Measurements from ENCODE around the gene PEMT.
"Not testable (repeated sequence)": the region's sequence is repeated elsewhere in the genome, so short reads cannot be mapped to it uniquely, and the experiment has no call there.

PEMT gene

GRCh38 chr17:17487998-17488397 is 103.5 kb downstream of the PEMT start:
- no peak for DNase-seq (ENCODE audit: low read depth in 2 of 2)

DNA sequence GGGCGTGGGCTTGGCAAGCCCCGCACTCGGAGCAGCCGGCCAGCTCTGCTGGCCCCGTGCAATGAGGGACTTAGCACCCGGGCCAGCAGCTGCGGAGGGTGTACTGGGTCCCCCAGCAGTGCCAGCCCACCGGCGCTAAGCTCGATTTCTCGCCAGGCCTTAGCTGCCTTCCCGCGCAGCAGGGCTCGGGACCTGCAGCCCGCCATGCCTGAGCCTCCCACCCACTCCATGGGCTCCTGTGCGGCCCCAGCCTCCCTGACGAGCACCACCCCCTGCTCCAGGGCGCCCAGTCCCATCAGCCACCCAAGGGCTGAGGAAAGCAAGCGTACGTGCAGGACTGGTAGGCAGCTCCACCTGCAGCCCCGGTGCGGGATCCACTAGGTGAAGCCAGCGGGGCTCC is 105.1 kb downstream of the PEMT start:
- DNase-seq (ENCODE audit: low read depth in 2 of 2), result not testable (repeated sequence)

DNA sequence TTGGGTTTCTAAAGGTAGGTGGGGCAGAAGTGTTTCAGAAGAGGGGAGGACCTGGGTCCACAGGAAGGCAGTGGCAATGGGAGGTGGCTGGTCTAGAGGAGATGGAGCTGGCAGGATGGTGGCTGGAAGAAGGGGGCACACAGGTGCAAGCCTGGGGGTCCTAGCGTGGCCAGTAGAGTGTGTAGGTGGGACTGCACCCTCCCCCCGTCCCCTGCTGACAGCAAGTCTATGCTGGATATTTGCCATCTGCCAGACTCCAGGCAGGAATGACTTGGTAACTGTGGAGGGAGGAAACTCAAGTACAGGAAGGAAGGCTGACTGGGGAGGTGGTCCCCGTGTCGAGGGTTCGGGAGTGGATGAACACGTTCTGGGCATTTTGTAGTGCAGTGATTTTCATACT is 106.1 kb downstream of the PEMT start:
- DNase-seq (ENCODE audit: low read depth in 2 of 2), result no peak

DNA sequence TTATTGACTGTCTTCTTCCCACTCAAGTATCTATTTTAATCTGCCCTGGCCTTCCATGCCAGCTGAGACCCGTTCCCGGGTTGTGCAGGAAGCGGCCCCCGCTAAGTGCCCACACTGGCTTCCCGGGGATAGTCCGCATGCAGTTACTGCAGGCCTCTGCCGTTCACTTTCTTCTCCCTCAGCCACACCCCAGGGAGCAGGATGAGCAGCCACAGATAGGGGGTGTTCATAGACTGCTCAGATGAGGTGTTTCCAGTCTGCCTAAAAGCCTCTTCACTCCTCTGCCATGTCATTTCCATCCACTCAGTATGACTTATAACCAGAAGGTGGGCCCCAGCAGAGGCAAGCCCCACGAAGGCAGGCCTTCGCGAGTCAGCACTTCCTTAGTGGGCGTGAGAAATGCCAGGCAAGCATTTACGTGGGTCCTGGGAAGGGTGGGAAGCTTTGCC is 107.0 kb downstream of the PEMT start:
- DNase-seq (ENCODE audit: low read depth in 2 of 2), result peak; percentile 55 to 60

GRCh38 chr17:17481860-17482259 is 109.6 kb downstream of the PEMT start:
- DNase-seq (ENCODE audit: low read depth in 2 of 2), result no peak

DNA sequence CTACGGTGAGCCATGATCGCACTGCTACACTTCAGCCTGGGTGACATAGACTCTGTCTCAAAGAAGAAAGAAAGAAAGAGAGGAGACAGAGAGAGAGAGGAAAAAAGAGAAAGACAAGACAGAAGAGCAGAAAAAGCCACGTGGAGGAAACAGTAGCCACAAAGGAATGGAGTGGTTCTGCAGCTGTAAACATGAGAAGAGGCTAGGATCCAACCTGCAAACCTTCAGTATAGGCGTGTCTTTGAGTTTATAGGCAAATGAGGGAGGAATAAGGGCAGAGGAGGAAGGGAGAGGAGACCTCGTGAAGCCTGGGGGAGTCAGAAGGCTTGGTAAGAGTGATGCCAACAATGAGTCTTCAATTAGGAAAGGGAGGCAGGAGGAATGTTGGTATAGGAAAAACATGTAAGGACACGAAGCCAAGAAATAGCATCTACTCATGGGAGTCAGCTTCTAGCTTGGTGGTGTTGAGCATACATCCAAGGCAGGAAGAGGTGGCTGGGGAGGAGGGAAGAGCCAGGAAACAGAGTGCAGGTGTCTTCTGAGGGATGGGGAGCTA is 110.8 kb downstream of the PEMT start:
- no peak for DNase-seq (ENCODE audit: low read depth in 2 of 2)

GRCh38 chr17:17479209-17479608 is 112.3 kb downstream of the PEMT start:
- DNase-seq (ENCODE audit: low read depth in 2 of 2), result no peak

- DNase-seq (ENCODE audit: low read depth in 2 of 2), result peak; percentile 90 to 93
Observed at GRCh38 chr17:17476865-17477467, 114.5 kb downstream of the PEMT start, which contains the start of gene MED9. Gene MED9, plus strand, starts transcription at chr17:17477000. Its CDS starts 42 bp downstream, at chr17:17477042.

DNA sequence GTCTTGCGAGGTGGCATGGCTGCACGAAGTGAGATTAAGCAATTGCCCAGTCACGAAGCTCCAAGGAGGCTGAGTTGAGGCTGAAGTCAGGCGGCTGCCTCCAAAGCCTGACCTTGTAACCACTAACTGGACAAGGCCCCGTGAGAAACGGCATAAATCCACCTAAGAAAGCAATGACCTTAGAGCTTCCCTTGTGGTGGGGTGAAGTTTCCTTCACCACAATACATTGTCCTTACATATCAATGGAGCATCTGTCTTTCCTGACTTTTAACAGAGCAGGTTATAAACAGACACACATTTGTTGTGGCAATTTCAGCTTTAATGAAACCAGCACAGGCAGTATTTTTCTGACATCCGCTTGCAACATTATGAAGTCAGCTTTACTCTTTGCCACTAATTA is 117.2 kb downstream of the PEMT start:
- no peak for DNase-seq (ENCODE audit: low read depth in 2 of 2)

GRCh38 chr17:17472333-17472920 is 119.1 kb downstream of the PEMT start:
- DNase-seq (ENCODE audit: low read depth in 2 of 2), result no peak

GRCh38 chr17:17469996-17470395 is 121.5 kb downstream of the PEMT start:
- DNase-seq (ENCODE audit: low read depth in 2 of 2), result no peak

- DNase-seq (ENCODE audit: low read depth in 2 of 2), result no peak
Observed at GRCh38 chr17:17469358-17469757, 122.2 kb downstream of the PEMT start.

- DNase-seq (ENCODE audit: low read depth in 2 of 2), result no peak
Observed at GRCh38 chr17:17468217-17469010, 123.1 kb downstream of the PEMT start.

GRCh38 chr17:17467720-17468119 is 123.8 kb downstream of the PEMT start:
- DNase-seq (ENCODE audit: low read depth in 2 of 2), result no peak

- no peak for DNase-seq (ENCODE audit: low read depth in 2 of 2)
Observed at GRCh38 chr17:17467016-17467415, 124.5 kb downstream of the PEMT start.

DNA sequence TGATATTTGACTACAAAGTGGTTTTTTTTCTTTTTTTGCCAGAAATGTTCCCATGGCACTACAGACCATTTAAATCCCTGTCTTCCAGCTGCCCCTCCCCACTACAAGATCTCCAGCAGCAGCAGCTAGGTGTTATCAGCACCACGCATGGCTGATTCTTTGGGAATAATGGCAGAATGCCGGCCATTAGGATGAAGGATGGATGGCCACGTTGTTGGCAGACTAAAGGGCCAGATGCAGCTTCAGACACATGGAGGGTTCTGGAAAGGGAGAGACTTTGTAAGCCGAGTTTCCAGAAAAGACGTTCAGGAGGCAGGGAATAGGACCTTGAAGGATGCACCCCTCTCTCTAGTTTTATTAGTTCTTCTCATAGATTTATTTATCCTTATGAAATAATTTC is 125.0 kb downstream of the PEMT start:
- DNase-seq (ENCODE audit: low read depth in 2 of 2), result no peak

DNA sequence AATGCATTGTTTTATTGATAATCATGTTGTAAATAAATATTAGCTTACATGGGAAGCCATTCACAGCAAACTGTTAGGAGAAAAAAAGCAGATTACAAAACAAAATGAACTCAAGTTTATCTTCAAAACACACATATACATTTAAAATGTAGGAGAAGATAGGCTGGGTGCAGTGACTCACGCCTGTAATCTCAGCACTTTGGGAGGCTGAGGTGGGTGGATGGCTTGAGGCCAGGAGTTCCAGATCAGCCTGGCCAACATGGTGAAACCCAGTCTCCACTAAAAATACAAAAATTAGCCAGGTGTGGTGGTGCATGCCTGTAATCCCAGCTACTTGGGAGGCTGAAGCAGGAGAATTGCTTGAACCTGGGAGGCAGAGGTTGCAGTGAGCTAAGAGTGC is 125.6 kb downstream of the PEMT start:
- not testable (repeated sequence) for DNase-seq (ENCODE audit: low read depth in 2 of 2)

- DNase-seq (ENCODE audit: low read depth in 2 of 2), result no peak
Observed at GRCh38 chr17:17463821-17464220, 127.7 kb downstream of the PEMT start.

DNA sequence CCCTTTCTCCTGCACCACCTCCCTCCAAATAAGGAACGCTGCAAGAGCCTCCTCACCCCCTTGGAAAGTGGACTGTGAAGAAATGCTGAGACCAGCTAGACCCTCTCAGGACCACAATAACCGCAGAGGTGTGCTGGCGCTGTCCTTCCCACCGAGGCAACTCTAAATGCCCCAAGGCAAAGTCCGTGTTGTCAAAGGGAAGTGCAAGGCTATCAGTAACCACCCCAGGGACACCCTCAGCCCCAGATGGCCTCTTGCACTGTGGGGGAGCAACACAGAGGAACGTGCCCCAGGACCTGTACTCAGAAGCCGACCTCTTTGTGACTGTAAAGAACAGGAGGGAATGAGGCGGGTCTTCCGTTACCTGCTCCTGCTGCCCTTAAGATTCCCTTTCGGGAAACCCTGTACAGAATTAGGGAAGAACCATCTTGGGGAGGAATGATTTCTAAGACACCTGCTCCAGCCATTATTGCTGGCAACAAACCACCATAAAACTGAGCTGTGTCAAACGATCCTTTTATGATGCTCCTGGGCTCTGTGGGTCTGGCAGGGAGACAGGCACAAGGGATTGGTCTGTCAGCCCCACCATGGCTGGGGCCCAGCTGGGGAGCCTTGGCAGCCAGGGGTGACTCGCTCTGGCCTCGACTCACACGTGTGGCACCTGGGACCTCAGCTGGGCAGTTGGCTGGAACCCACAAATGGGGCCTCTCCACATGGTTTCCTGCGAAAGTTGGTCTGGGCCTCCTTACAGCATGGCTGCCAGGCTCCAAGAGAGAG is 129.3 kb downstream of the PEMT start:
- no peak for DNase-seq (ENCODE audit: low read depth in 2 of 2)

DNA sequence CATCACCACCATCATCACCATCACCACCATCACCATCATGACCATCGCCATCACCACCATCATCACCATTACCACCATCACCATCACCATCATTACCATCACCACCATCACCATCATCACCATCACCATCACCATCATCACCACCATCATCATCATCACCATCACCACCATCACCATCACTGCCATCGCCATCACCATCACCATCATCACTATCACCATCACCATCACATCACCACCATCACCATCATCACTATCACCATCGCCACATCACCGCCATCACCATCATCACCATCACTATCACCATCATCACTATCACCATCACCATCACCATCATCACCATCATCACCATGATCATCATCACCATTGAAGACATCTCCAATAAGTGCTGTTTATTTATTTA is 131.5 kb downstream of the PEMT start:
- DNase-seq (ENCODE audit: low read depth in 2 of 2), result no peak

DNA sequence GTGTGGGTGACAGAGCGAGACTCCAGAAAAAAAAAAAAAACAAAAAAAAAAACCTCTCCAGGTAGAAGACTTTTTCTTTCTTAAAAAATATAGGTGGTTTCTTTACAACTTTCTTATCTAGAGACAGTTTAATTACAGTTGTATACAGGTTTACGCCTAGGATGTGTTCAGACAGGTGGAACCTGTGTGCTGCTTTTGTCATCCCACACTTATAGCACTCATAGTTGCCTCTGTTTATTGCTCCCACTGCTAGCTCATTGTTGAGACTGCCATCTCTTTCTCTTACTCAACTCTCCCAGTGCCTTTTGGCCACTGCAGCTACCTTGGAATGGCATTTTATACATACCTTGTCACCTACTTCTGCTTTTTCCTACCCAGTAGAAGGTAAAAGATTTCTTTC is 133.8 kb downstream of the PEMT start:
- DNase-seq (ENCODE audit: low read depth in 2 of 2), result no peak

GRCh38 chr17:17456251-17456650 is 135.3 kb downstream of the PEMT start:
- DNase-seq (ENCODE audit: low read depth in 2 of 2), result no peak
